Activated naive CD8-positive, alpha-beta T cell treated with anti-CD3 and anti-CD28 coated beads for 36 hours (primary cell): ENCODE results near the gene HOXC11. TPM values are rescaled to one million over a fixed set of nuclear protein-coding genes. Genes with fewer than 3 reads are reported as not detected.

ENCODE experiments used
- DNase-seq: peaks from one replicate; pipeline ENCODE4 v3.0.0; 2021
- H3K27ac Mint-ChIP-seq: one replicate; pipeline ENCODE4 v1.8.0; 2022; ENCODE audit warnings: mild to moderate bottlenecking, moderate library complexity, mixed read lengths
- H3K27me3 Mint-ChIP-seq: one replicate; pipeline ENCODE4 v1.8.0; 2022; ENCODE audit warnings: mild to moderate bottlenecking, mixed read lengths
- H3K36me3 Mint-ChIP-seq: one replicate; pipeline ENCODE4 v1.8.0; 2021; ENCODE audit warnings: mild to moderate bottlenecking, mixed read lengths
- H3K4me1 Mint-ChIP-seq: one replicate; pipeline ENCODE4 v1.8.0; 2021; ENCODE audit warnings: mixed read lengths
- H3K4me3 Mint-ChIP-seq: one replicate; pipeline ENCODE4 v1.8.0; 2022; ENCODE audit warnings: mild to moderate bottlenecking, moderate library complexity, mixed read lengths
- H3K9me3 Mint-ChIP-seq: one replicate; pipeline ENCODE4 v1.8.0; 2022; ENCODE audit warnings: mixed read lengths
- total RNA-seq, 2 experiments: library from RNA; stranded (reverse); gene quantifications; one replicate each; pipeline ENCODE4 v1.2.3, GENCODE V29; 2021

The HOXC11 gene
- total RNA-seq, 2 experiments from 2014 or later: not detected

GRCh38 chr12:53981634-53982565 lies 9.0 kb downstream of the HOXC11 start:
- H3K27ac Mint-ChIP-seq: no peak overlapping the region
- peaks cover 97% of the 10 kb centered on the region for H3K27me3 Mint-ChIP-seq
- H3K36me3 Mint-ChIP-seq: no peaks in the 10 kb centered on the region
- no peak for DNase-seq
- H3K4me1 Mint-ChIP-seq: peaks cover 20% of the 10 kb centered on the region
- no peak overlapping the region for H3K4me3 Mint-ChIP-seq
- H3K9me3 Mint-ChIP-seq: no peaks in the 10 kb centered on the region

- Mint-ChIP-seq H3K9me3 (no peaks in the 10 kb centered on the region), H3K4me1 (peaks cover 19% of the 10 kb centered on the region), H3K27me3 (peaks cover 97% of the 10 kb centered on the region), H3K36me3 (no peaks in the 10 kb centered on the region), H3K27ac (no peak overlapping the region), H3K4me3 (no peak overlapping the region)
- DNase-seq: no peak
Observed at GRCh38 chr12:53982648-53983567, 10.0 kb downstream of the HOXC11 start.

- DNase-seq: no peak
- Mint-ChIP-seq H3K36me3 (no peaks in the 10 kb centered on the region), H3K27me3 (peaks cover 97% of the 10 kb centered on the region), H3K4me1 (peaks cover 16% of the 10 kb centered on the region), H3K9me3 (no peaks in the 10 kb centered on the region), H3K4me3 (no peak overlapping the region), H3K27ac (no peak overlapping the region)
Observed at GRCh38 chr12:53983568-53983949, 10.6 kb downstream of the HOXC11 start.

GRCh38 chr12:53983950-53984572 lies 11.1 kb downstream of the HOXC11 start:
- Mint-ChIP-seq H3K9me3 (no peaks in the 10 kb centered on the region), H3K4me1 (peaks cover 18% of the 10 kb centered on the region), H3K27ac (no peak overlapping the region)

GRCh38 chr12:53984901-53985691 lies 12.2 kb downstream of the HOXC11 start, which contains the start of gene HOXC10:
HOXC10 (plus strand) TSS chr12:53985146; CDS start chr12:53985260, 114 bp downstream.
- H3K9me3 Mint-ChIP-seq: no peaks in the 10 kb centered on the region
- H3K4me1 Mint-ChIP-seq: peaks cover 27% of the 10 kb centered on the region
- peak; percentile 84 for DNase-seq
- peak within 1 kb of the TSS; percentile 25 for H3K4me3 Mint-ChIP-seq
- peaks cover 97% of the 10 kb centered on the region for H3K27me3 Mint-ChIP-seq
- H3K36me3 Mint-ChIP-seq: no peaks in the 10 kb centered on the region
- H3K27ac Mint-ChIP-seq: no peak within 1 kb of the TSS

More at GRCh38 chr12:53983950-53984572, 11.1 kb downstream of the HOXC11 start:
- no peak for DNase-seq
- peaks cover 97% of the 10 kb centered on the region for H3K27me3 Mint-ChIP-seq
- no peak overlapping the region for H3K4me3 Mint-ChIP-seq
- no peaks in the 10 kb centered on the region for H3K36me3 Mint-ChIP-seq

- peak overlapping the region; percentile 4 for H3K4me3 Mint-ChIP-seq
- H3K27me3 Mint-ChIP-seq: peaks cover 97% of the 10 kb centered on the region
- H3K36me3 Mint-ChIP-seq: no peaks in the 10 kb centered on the region
- DNase-seq: no peak
- H3K4me1 Mint-ChIP-seq: peaks cover 29% of the 10 kb centered on the region
- no peak overlapping the region for H3K27ac Mint-ChIP-seq
- no peaks in the 10 kb centered on the region for H3K9me3 Mint-ChIP-seq
Observed at GRCh38 chr12:53985692-53985993, 12.7 kb downstream of the HOXC11 start.

GRCh38 chr12:53985994-53986685 lies 13.2 kb downstream of the HOXC11 start:
- H3K36me3 Mint-ChIP-seq: no peaks in the 10 kb centered on the region
- peaks cover 29% of the 10 kb centered on the region for H3K4me1 Mint-ChIP-seq
- peaks cover 97% of the 10 kb centered on the region for H3K27me3 Mint-ChIP-seq
- no peak for DNase-seq
- H3K9me3 Mint-ChIP-seq: no peaks in the 10 kb centered on the region
- H3K4me3 Mint-ChIP-seq: no peak overlapping the region
- no peak overlapping the region for H3K27ac Mint-ChIP-seq

- Mint-ChIP-seq H3K36me3 (no peaks in the 10 kb centered on the region), H3K4me3 (no peak overlapping the region), H3K4me1 (peaks cover 29% of the 10 kb centered on the region), H3K27ac (no peak overlapping the region), H3K27me3 (peaks cover 97% of the 10 kb centered on the region), H3K9me3 (no peaks in the 10 kb centered on the region)
- DNase-seq: no peak
Observed at GRCh38 chr12:53986686-53987483, 14.0 kb downstream of the HOXC11 start.

GRCh38 chr12:53987787-53988230 lies 14.9 kb downstream of the HOXC11 start:
- peaks cover 98% of the 10 kb centered on the region for H3K27me3 Mint-ChIP-seq
- no peaks in the 10 kb centered on the region for H3K36me3 Mint-ChIP-seq
- DNase-seq: no peak
- no peak overlapping the region for H3K27ac Mint-ChIP-seq
- peaks cover 29% of the 10 kb centered on the region for H3K4me1 Mint-ChIP-seq
- H3K4me3 Mint-ChIP-seq: no peak overlapping the region
- no peaks in the 10 kb centered on the region for H3K9me3 Mint-ChIP-seq

GRCh38 chr12:53988541-53989226 lies 15.8 kb downstream of the HOXC11 start:
- Mint-ChIP-seq H3K36me3 (no peaks in the 10 kb centered on the region), H3K4me3 (no peak overlapping the region), H3K4me1 (peaks cover 29% of the 10 kb centered on the region), H3K9me3 (no peaks in the 10 kb centered on the region), H3K27me3 (peaks cover 98% of the 10 kb centered on the region), H3K27ac (no peak overlapping the region)
- DNase-seq: no peak

GRCh38 chr12:53989227-53990113 lies 16.5 kb downstream of the HOXC11 start:
- peaks cover 1% of the 10 kb centered on the region for H3K36me3 Mint-ChIP-seq
- no peak overlapping the region for H3K4me3 Mint-ChIP-seq
- H3K27me3 Mint-ChIP-seq: peaks cover 99% of the 10 kb centered on the region
- DNase-seq: no peak
- no peak overlapping the region for H3K27ac Mint-ChIP-seq
- peaks cover 34% of the 10 kb centered on the region for H3K4me1 Mint-ChIP-seq
- H3K9me3 Mint-ChIP-seq: no peaks in the 10 kb centered on the region
